Stimulated activated naive CD4-positive, alpha-beta T cell treated with Interleukin-2 at 50 U/mL for 16 hours (primary cell): ENCODE results near the gene CACNA1F.

Experiments
- DNase-seq: peaks from one replicate; lab custom pipeline; 2025; lab: John Stamatoyannopoulos, UW

Gene CACNA1F

DNA sequence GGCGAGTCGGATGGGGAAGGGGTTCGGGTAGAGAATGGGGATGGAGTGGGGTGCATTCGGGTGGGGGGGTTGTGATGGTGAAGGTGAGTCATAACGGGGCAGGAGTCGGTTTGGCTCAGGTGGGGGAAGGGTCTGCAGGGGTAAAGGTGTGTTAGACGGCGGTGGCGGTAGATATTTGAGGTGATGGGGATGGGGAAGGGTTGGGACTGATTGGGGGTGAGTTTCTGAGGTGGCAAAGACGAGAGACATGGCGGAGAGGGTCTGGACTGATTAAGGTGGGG is 33.9 kb downstream of the CACNA1F start:
- no peak for DNase-seq

DNA sequence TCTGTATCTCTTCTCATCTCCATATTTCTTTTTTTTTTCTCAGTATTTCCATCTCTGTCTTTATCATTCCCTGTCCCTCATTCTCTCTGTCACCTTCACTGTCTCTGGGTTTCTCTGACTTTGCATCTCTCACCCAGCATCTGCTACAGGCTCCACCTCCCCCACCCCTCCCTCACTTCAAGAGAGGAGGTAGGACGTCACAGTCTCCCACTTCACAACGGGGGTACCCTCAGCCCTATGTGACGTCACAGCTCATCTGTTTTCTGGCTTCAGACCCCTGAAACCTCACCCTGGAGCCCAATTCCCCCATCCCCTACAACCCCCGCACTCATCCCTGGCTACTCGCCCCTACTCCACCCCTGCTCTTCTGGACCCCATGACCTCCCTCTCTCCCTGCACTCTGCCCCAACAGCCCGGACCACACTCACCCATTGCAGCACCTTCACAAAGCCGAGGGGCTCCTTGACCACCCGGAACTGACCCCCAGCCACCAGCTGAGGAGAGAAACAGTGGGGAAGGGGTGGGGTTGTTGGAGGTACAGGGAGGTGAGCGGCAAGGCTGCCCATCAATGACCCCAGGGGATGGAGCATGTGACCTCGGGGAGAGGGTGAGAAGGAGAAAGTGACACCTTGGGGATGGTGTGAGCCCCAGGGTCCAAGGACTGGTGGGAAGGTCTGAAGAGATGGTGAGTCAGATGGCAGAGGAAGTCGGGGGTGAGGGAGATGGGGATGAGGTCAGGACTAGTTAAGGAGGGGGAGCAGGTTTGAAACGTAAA is 34.4 kb downstream of the CACNA1F start:
- DNase-seq = no peak

DNA sequence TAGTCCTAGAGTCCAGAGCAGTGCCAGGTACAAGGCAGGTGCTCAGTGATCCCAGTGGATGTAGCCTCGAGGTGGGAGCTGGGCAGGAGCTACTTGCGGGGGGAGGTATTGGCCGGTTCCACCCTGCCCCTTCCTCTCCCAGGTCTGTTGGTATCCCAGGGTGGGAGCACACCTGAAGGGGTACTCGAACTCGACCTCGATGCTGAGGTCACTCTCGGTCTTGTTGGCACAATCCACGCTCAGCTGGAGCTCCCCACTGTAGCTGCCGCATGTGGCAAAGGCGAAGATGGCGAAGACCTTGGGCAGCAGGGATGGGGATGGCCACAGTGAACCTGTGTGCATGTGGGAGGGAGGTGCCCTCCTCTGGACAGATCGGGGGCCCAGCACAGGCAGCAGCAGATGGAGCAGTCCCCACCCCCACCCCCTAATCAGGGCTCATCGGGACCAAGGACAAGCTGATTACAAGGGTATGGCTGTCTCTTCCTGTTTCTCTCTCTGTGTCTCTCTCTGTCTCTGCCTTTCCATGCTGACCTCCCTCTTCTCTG is 35.5 kb downstream of the CACNA1F start:
- no peak for DNase-seq

- no peak for DNase-seq
Observed at GRCh38 chrX:49193542-49193964, 39.6 kb downstream of the CACNA1F start.

- DNase-seq = peak; percentile 20
Observed at GRCh38 chrX:49192722-49193328, 40.3 kb downstream of the CACNA1F start.

DNA sequence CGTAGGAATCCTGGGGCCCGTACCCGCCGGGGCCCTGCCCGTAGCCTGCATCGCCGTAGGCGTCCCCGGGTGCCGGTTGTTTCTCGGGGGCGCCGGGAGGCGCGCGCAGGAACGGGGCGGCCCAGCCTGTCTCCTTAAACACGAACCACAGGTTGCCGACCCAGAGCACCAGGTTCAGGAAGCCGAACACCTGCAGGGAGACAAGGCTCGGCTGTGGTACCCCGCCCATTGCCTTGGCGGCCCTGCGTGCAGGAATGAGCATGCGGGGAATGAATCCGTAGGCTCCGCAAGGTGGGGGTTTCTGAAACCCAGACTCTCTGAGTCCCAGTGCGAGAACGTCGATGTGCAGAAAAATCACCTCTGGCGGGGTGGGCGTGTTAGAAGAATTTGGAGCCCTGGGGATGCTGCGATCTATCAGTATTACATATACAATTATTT is 41.5 kb downstream of the CACNA1F start:
- no peak for DNase-seq

- DNase-seq = peak; percentile 84
Observed at GRCh38 chrX:49190821-49191573, 42.1 kb downstream of the CACNA1F start.

- no peak for DNase-seq
Observed at GRCh38 chrX:49189606-49190005, 43.5 kb downstream of the CACNA1F start.

- no peak for DNase-seq
Observed at GRCh38 chrX:49188468-49189076, 44.6 kb downstream of the CACNA1F start.

- DNase-seq = no peak
Observed at GRCh38 chrX:49187526-49187925, 45.6 kb downstream of the CACNA1F start.

GRCh38 chrX:49187028-49187394 is 46.1 kb downstream of the CACNA1F start:
- DNase-seq = no peak

GRCh38 chrX:49186125-49187027 is 46.8 kb downstream of the CACNA1F start, which contains the start of gene PRICKLE3:
PRICKLE3 (minus strand) TSS chrX:49186373; CDS start chrX:49186297, 76 bp downstream.
- DNase-seq = peak; percentile 66

GRCh38 chrX:49184294-49185281 is 48.6 kb downstream of the CACNA1F start:
- DNase-seq = no peak

- no peak for DNase-seq
Observed at GRCh38 chrX:49183701-49184281, 49.3 kb downstream of the CACNA1F start.

DNA sequence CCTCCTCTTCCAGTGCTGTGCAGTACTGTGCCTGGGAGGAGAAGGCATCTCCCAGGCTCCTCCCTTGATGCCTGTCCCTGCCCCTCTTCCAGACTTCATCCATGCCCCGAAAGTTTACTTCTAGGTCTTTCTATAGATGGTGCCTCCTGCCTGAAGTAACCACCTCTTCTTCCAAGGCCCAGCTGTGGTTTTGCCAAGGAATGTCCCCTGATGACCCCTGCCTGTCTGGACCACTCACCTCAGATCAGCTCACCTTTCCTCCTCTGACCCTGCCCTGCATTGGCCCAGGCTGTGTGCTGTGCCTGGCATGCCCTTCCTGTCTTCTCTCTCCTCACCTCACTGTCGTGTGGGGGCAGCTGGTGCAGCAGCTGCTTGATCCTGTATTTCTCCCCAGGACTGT is 53.8 kb downstream of the CACNA1F start:
- no peak for DNase-seq

DNA sequence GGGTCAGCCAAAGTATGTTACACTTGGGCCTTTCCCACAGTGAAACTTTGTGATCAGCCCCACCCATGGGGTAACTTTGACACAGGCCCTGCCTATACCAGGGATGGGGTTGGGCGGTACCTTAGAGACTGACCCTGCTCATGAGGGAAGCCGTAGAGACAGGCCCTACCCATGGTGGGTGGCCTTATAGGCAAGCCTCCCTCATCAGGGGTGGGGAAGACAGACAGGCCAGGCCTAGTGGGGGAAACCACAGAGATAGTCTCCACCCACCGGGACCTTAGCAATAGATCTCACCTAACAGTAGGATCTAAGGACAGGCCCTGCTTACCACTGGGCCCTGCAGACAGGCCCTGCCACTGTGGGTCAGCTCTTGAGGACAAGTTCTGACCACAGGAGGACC is 54.6 kb downstream of the CACNA1F start:
- DNase-seq = no peak

DNA sequence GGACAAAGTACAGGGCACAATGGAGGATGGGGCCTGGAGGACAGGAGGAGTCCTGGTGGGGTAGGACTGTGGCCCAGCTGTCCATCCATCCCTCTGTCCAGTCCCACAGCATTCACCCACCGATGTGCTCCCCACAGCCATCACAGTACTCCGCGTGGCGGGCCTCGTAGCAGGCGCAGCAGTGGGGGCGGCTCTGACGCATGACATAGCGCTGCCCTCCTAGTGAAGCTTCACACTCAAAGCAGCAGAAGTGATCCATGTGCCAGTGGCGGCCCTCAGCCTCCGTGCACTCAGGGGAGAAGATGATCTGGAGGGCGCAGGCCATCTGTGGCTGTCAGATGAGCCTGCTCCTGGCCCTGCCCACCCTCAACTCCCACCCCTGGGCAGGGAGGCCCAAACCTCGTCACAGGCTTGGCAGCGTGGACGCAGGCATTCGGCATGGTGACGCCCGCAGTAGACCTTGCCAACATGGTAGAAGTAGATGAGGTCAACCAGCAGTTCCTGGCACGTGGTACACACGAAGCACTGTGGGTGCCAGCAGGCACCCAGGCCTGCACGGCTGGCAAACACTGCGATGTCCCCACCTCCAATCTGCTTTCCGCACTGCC is 55.2 kb downstream of the CACNA1F start:
- no peak for DNase-seq

GRCh38 chrX:49177338-49177833 is 55.8 kb downstream of the CACNA1F start:
- DNase-seq = no peak
